GM23338 (cell line): Measurements from ENCODE around the gene DBH. TPM values are rescaled to one million over a fixed set of nuclear protein-coding genes. Genes with fewer than 3 reads are reported as not detected.

Experiments used
- ATAC-seq: fragments of 200-7000 bp; cut with Tn5 transposase; 3 replicates; pipeline ENCODE4 v1.9.1; 2020
- DNase-seq: peaks from one replicate; pipeline ENCODE4 v3.0.0-alpha.2; 2015; ENCODE audit warnings: low spot score
- H2AFZ ChIP-seq: fragments of 200-600 bp; sonication (generic); 2 replicates; pipeline ENCODE4 v1.8.0; 2016; ENCODE audit warnings: antibody characterized with exemption, mild to moderate bottlenecking, moderate library complexity
- H3F3A ChIP-seq: fragments of 200-600 bp; sonication (generic); replicated peaks from 2 replicates; pipeline ENCODE4 v1.8.0; 2017; ENCODE audit warnings: antibody characterized with exemption, mixed run types, low read depth
- H3K27ac ChIP-seq: fragments of 200-600 bp; sonication (generic); 2 replicates; pipeline ENCODE4 v1.6.1; 2016; ENCODE audit warnings: low read depth
- H3K27me3 ChIP-seq: fragments of 200-600 bp; sonication (generic); 2 replicates; pipeline ENCODE4 v1.8.0; 2016; ENCODE audit warnings: mild to moderate bottlenecking, mixed run types, moderate library complexity; ENCODE audit not compliant: insufficient read depth
- H3K36me3 ChIP-seq: fragments of 200-600 bp; sonication (generic); 2 replicates; pipeline ENCODE4 v1.8.0; 2016; ENCODE audit warnings: mild to moderate bottlenecking; ENCODE audit not compliant: insufficient read depth
- H3K4me1 ChIP-seq: fragments of 200-600 bp; sonication (generic); 2 replicates; pipeline ENCODE4 v1.8.0; 2016; ENCODE audit warnings: mild to moderate bottlenecking, moderate library complexity; ENCODE audit not compliant: insufficient read depth
- H3K4me2 ChIP-seq: fragments of 200-600 bp; sonication (generic); 2 replicates; pipeline ENCODE4 v1.7.1; 2017; ENCODE audit warnings: mixed run types
- H3K4me3 ChIP-seq: fragments of 200-600 bp; sonication (generic); 2 replicates; pipeline ENCODE4 v1.6.1; 2016; ENCODE audit warnings: mixed run types
- H3K79me2 ChIP-seq: fragments of 200-600 bp; sonication (generic); replicated peaks from 2 replicates; pipeline ENCODE4 v1.8.0; 2017; ENCODE audit warnings: mild to moderate bottlenecking; ENCODE audit not compliant: insufficient read depth
- H3K9me2 ChIP-seq: fragments of 200-600 bp; sonication (generic); 2 replicates; pipeline ENCODE4 v1.8.0; 2017; ENCODE audit not compliant: insufficient read depth
- H4K20me1 ChIP-seq: fragments of 200-600 bp; sonication (generic); replicated peaks from 2 replicates; pipeline ENCODE4 v1.8.0; 2017; ENCODE audit warnings: mild to moderate bottlenecking; ENCODE audit not compliant: insufficient read depth
- H3K27ac Mint-ChIP-seq: 2 replicates; pipeline ENCODE4 v1.8.0; 2020; ENCODE audit warnings: inconsistent platforms, mild to moderate bottlenecking, moderate library complexity, mixed read lengths
- H3K27me3 Mint-ChIP-seq: 3 replicates; pipeline ENCODE4 v1.8.0; 2022; ENCODE audit warnings: low read depth, mild to moderate bottlenecking, moderate library complexity, mixed read lengths, inconsistent platforms; ENCODE audit not compliant: insufficient read depth, poor library complexity
- H3K36me3 Mint-ChIP-seq: 3 replicates; pipeline ENCODE4 v1.8.0; 2021; ENCODE audit warnings: low read depth, mild to moderate bottlenecking, inconsistent platforms, moderate library complexity, mixed read lengths
- H3K4me1 Mint-ChIP-seq: 3 replicates; pipeline ENCODE4 v1.8.0; 2020; ENCODE audit warnings: mild to moderate bottlenecking, inconsistent platforms, mixed read lengths
- H3K4me3 Mint-ChIP-seq: 3 replicates; pipeline ENCODE4 v1.8.0; 2021; ENCODE audit warnings: moderate library complexity, mild to moderate bottlenecking, inconsistent platforms, mixed read lengths
- H3K9me3 Mint-ChIP-seq: 3 replicates; pipeline ENCODE4 v1.8.0; 2020; ENCODE audit warnings: moderate library complexity, mild to moderate bottlenecking, inconsistent platforms, mixed read lengths
- CTCF ChIP-seq, 2 experiments: fragments of 200-600 bp in 1 of 2; sonication (generic) in 1 of 2; conservative IDR thresholded peaks; 2 replicates each; pipeline versions ENCODE4 v1.5.1 to v1.6.1; 2016 to 2017; ENCODE audit warnings: antibody characterized with exemption in 2 of 2, low read depth in 2 of 2, mild to moderate bottlenecking in 2 of 2, moderate library complexity in 1 of 2
- EZH2 ChIP-seq: fragments of 200-600 bp; sonication (generic); IDR thresholded peaks from one replicate; pipeline ENCODE4 v1.8.0; 2017; ENCODE audit warnings: antibody characterized with exemption, mild to moderate bottlenecking, low read depth; ENCODE audit not compliant: unreplicated experiment
- EZH2phosphoT487 ChIP-seq: fragments of 200-600 bp; sonication (generic); IDR thresholded peaks from one replicate; pipeline ENCODE4 v1.8.1; 2018; ENCODE audit warnings: antibody characterized with exemption; ENCODE audit not compliant: unreplicated experiment
- JUNB ChIP-seq: IDR thresholded peaks from one replicate; pipeline ENCODE4 v1.6.1; 2016; ENCODE audit warnings: antibody characterized with exemption; ENCODE audit not compliant: unreplicated experiment
- NANOG ChIP-seq: IDR thresholded peaks from 2 replicates; pipeline ENCODE4 v1.6.1; 2016; ENCODE audit warnings: antibody characterized with exemption, borderline replicate concordance
- POLR2AphosphoS5 ChIP-seq: IDR thresholded peaks from 2 replicates; pipeline ENCODE4 v1.6.1; 2016; ENCODE audit warnings: antibody characterized with exemption, low read depth
- ZNF331 ChIP-seq: fragments of 250-450 bp; sonication (Bioruptor Pico); IDR thresholded peaks from 2 replicates; pipeline ENCODE4 v1.5.0; 2020; ENCODE audit warnings: low read depth, mild to moderate bottlenecking, moderate library complexity
- polyA plus RNA-seq: library from polyadenylated mRNA; unstranded; fragments of >200 nt; fragmentation: Nextera tagmentation; extraction: Ambion mirVana; gene quantifications from 2 replicates; pipeline ENCODE4 v1.2.1, GENCODE V29; 2016
- total RNA-seq: library from RNA; depleted of rRNA; stranded (reverse); fragments of >200 nt; shearing (Covaris generic); gene quantifications from 2 replicates; pipeline ENCODE4 v1.2.3, GENCODE V29; 2014
- TF ChIP-seq, protein P1 (sequence below): fragments of 250-450 bp; sonication (Bioruptor Pico); IDR thresholded peaks from 2 replicates; pipeline ENCODE4 v1.5.0; 2020; ENCODE audit warnings: mild to moderate bottlenecking, moderate library complexity

DBH gene
- total and polyA plus RNA-seq, 2 experiments from 2014 or later, result 0.08 to 0.24 TPM

DNA sequence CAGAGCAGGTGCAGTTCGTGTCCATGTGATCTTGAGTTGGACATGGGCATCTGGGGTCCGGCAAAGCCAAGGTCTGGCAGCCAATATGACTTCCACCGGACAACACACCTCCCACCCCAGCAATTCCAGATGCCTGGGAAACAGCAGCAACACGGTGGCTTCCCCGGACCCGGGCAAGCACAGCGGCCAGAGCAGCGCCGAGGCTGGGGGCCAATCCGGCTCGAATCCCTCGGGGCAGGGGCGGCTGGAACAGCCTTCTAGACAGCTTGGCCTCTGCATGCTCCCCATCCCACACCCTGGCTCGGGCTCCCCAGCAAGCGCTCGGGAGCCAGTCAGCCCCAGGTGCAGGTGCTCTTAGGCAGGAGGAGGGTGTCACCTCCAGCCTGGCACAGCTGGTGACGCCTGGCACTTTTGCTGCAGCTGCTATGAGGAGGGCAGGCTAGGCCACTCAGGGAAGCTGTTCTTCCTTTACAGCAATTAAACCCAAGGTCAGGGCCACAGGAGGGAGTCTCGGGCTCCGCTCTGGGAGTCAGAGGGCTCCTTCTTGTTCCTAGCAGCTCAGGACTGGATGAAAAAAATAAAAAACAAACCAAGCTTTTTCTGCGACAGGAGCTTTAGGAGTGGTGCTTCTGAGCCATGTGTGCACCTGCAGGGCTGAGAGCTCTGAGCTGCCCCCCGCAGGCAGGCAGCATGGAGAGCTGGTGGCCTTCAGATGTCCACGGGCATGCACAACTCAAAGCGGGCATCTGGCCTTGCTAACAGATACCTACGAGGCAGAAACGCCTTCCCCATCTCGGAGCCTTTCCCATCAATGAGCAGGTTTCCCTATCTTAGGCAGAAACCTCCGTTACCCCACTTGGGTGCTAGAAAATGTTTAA lies 28.2 kb downstream of the DBH start:
- Histone ChIP-seq H3K79me2 (no peaks in the 10 kb centered on the region), H3K36me3 (no peaks in the 10 kb centered on the region), H3K9me2 (no peaks in the 10 kb centered on the region), H3K4me2 (no peak overlapping the region), H3K27ac (no peak overlapping the region), H2AFZ (no peak overlapping the region), H3K27me3 (no peaks in the 10 kb centered on the region), H4K20me1 (no peaks in the 10 kb centered on the region), H3K4me3 (no peak overlapping the region), H3F3A (no peaks in the 10 kb centered on the region), H3K4me1 (no peaks in the 10 kb centered on the region)
- ATAC-seq (peak; percentile 17; the same call in 2 of the 3 replicates), DNase-seq (no peak)
- peaks cover 11% of the 10 kb centered on the region for H3K27me3 Mint-ChIP-seq
- H3K4me1 Mint-ChIP-seq, result peaks cover 3% of the 10 kb centered on the region; the same call in 2 of the 3 replicates
- no peaks in the 10 kb centered on the region for H3K36me3 Mint-ChIP-seq
- TF ChIP-seq ZNF331 (CRISPR knock-in tag), result no peak
- TF ChIP-seq CTCF (conservative IDR thresholded peaks at IDR 0.05; ENCODE audit: low read depth in 2 of 2), result peak in 1 of 2 experiments; percentile 46; a peak in 2 of 4 replicates
- H3K27ac Mint-ChIP-seq, result no peak overlapping the region
- no peaks in the 10 kb centered on the region for H3K9me3 Mint-ChIP-seq
- no peak overlapping the region for H3K4me3 Mint-ChIP-seq

DNA sequence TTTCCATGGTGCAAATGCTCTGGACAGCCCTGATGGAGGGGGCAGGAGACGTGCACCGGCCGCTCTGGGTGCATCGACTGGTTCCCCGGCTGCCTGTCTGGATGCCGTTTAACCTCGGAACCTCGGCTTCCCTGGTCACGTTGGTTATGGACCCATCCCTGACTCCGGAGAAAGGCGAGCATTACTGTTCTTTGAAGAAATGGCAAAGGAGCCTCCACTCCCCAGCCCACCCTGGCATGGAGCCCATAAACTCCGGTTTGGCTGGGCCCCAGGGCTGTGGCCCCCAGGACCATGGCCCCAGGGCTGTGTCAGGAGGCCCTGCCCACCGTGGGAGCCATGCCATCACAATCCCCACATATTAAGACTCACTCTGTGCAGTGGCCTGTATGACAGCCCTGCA lies 28.9 kb downstream of the DBH start:
- ATAC-seq, result no peak
- DNase-seq, result no peak
- Histone ChIP-seq H3K4me2 (no peak overlapping the region), H3K36me3 (no peaks in the 10 kb centered on the region), H3K4me3 (no peak overlapping the region), H3K27me3 (no peaks in the 10 kb centered on the region), H4K20me1 (no peaks in the 10 kb centered on the region), H3K9me2 (no peaks in the 10 kb centered on the region), H3K4me1 (no peaks in the 10 kb centered on the region), H3F3A (no peaks in the 10 kb centered on the region), H3K27ac (no peak overlapping the region), H2AFZ (no peak overlapping the region), H3K79me2 (no peaks in the 10 kb centered on the region)
- H3K36me3 Mint-ChIP-seq, result no peaks in the 10 kb centered on the region
- H3K9me3 Mint-ChIP-seq, result no peaks in the 10 kb centered on the region
- H3K27me3 Mint-ChIP-seq, result peaks cover 5% of the 10 kb centered on the region
- H3K4me3 Mint-ChIP-seq, result no peak overlapping the region
- H3K4me1 Mint-ChIP-seq, result no peaks in the 10 kb centered on the region; the same call in 2 of the 3 replicates
- H3K27ac Mint-ChIP-seq, result no peak overlapping the region
- TF ChIP-seq ZNF331 (CRISPR knock-in tag) (no peak), POLR2AphosphoS5 (no peak), EZH2 (no peak), NANOG (no peak), EZH2phosphoT487 (no peak), JUNB (no peak)
- TF ChIP-seq, protein P1, sequence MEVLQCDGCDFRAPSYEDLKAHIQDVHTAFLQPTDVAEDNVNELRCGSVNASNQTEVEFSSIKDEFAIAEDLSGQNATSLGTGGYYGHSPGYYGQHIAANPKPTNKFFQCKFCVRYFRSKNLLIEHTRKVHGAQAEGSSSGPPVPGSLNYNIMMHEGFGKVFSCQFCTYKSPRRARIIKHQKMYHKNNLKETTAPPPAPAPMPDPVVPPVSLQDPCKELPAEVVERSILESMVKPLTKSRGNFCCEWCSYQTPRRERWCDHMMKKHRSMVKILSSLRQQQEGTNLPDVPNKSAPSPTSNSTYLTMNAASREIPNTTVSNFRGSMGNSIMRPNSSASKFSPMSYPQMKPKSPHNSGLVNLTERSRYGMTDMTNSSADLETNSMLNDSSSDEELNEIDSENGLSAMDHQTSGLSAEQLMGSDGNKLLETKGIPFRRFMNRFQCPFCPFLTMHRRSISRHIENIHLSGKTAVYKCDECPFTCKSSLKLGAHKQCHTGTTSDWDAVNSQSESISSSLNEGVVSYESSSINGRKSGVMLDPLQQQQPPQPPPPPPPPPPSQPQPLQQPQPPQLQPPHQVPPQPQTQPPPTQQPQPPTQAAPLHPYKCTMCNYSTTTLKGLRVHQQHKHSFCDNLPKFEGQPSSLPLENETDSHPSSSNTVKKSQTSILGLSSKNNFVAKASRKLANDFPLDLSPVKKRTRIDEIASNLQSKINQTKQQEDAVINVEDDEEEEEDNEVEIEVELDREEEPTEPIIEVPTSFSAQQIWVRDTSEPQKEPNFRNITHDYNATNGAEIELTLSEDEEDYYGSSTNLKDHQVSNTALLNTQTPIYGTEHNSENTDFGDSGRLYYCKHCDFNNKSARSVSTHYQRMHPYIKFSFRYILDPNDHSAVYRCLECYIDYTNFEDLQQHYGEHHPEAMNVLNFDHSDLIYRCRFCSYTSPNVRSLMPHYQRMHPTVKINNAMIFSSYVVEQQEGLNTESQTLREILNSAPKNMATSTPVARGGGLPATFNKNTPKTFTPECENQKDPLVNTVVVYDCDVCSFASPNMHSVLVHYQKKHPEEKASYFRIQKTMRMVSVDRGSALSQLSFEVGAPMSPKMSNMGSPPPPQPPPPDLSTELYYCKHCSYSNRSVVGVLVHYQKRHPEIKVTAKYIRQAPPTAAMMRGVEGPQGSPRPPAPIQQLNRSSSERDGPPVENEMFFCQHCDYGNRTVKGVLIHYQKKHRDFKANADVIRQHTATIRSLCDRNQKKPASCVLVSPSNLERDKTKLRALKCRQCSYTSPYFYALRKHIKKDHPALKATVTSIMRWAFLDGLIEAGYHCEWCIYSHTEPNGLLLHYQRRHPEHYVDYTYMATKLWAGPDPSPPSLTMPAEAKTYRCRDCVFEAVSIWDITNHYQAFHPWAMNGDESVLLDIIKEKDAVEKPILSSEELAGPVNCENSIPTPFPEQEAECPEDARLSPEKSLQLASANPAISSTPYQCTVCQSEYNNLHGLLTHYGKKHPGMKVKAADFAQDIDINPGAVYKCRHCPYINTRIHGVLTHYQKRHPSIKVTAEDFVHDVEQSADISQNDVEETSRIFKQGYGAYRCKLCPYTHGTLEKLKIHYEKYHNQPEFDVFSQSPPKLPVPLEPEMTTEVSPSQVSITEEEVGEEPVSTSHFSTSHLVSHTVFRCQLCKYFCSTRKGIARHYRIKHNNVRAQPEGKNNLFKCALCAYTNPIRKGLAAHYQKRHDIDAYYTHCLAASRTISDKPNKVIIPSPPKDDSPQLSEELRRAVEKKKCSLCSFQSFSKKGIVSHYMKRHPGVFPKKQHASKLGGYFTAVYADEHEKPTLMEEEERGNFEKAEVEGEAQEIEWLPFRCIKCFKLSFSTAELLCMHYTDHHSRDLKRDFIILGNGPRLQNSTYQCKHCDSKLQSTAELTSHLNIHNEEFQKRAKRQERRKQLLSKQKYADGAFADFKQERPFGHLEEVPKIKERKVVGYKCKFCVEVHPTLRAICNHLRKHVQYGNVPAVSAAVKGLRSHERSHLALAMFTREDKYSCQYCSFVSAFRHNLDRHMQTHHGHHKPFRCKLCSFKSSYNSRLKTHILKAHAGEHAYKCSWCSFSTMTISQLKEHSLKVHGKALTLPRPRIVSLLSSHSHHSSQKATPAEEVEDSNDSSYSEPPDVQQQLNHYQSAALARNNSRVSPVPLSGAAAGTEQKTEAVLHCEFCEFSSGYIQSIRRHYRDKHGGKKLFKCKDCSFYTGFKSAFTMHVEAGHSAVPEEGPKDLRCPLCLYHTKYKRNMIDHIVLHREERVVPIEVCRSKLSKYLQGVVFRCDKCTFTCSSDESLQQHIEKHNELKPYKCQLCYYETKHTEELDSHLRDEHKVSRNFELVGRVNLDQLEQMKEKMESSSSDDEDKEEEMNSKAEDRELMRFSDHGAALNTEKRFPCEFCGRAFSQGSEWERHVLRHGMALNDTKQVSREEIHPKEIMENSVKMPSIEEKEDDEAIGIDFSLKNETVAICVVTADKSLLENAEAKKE, result no peak
